Mucosa of stomach (tissue), 1 donor: ENCODE measurements around the gene BMERB1.
A peak's percentile ranks its signal among the peaks of the same experiment; 100 is the strongest.
"Not testable (repeated sequence)": the region's sequence is repeated elsewhere in the genome, so short reads cannot be mapped to it uniquely, and the experiment has no call there.

Experiments
- H3K27me3 ChIP-seq: one replicate; pipeline ENCODE4 v1.7.0; 2013; ENCODE audit warnings: mild to moderate bottlenecking, low read length; ENCODE audit not compliant: control insufficient read depth, insufficient read depth
- H3K36me3 ChIP-seq: one replicate; pipeline ENCODE4 v1.7.0; 2013; ENCODE audit warnings: low read length; ENCODE audit not compliant: control insufficient read depth, insufficient read depth
- H3K4me1 ChIP-seq: one replicate; pipeline ENCODE4 v1.7.0; 2013; ENCODE audit warnings: mild to moderate bottlenecking, low read length; ENCODE audit not compliant: control insufficient read depth, insufficient read depth
- H3K4me3 ChIP-seq: one replicate; pipeline ENCODE4 v1.7.0; 2013; ENCODE audit warnings: low read length
- H3K9ac ChIP-seq: one replicate; pipeline ENCODE4 v1.7.0; 2013; ENCODE audit warnings: mild to moderate bottlenecking, low read length, moderate library complexity
- H3K9me3 ChIP-seq: one replicate; pipeline ENCODE4 v1.7.0; 2013; ENCODE audit warnings: mild to moderate bottlenecking, low read length, moderate library complexity; ENCODE audit not compliant: control insufficient read depth
- donor health status: Pancreatic carcinoma.

Gene BMERB1

GRCh38 chr16:15434425-15435215 is at the start of gene BMERB1:
TSS of gene BMERB1 (plus strand) at chr16:15434588. CDS start at chr16:15434654, 66 bp downstream.
- H3K36me3 ChIP-seq = no peaks in the 10 kb centered on the region
- no peaks in the 10 kb centered on the region for H3K9me3 ChIP-seq
- H3K4me3 ChIP-seq = peak within 1 kb of the TSS; percentile 44
- H3K4me1 ChIP-seq = no peaks in the 10 kb centered on the region
- H3K27me3 ChIP-seq = peaks cover 27% of the 10 kb centered on the region
- peak within 1 kb of the TSS; percentile 70 for H3K9ac ChIP-seq

- not testable (repeated sequence) for H3K27me3 ChIP-seq, H3K9ac ChIP-seq, H3K4me1 ChIP-seq, H3K4me3 ChIP-seq, H3K9me3 ChIP-seq, H3K36me3 ChIP-seq
These were observed 46.3 kb upstream of the BMERB1 start for GRCh38 chr16:15388060-15388459.

GRCh38 chr16:15389916-15390315 is 44.5 kb upstream of the BMERB1 start:
- H3K9ac ChIP-seq, H3K4me1 ChIP-seq: not testable (repeated sequence)

GRCh38 chr16:15393025-15393424 is 41.4 kb upstream of the BMERB1 start:
- not testable (repeated sequence) for H3K9me3 ChIP-seq, H3K27me3 ChIP-seq, H3K4me3 ChIP-seq, H3K36me3 ChIP-seq, H3K4me1 ChIP-seq, H3K9ac ChIP-seq

More at GRCh38 chr16:15389916-15390315, 44.5 kb upstream of the BMERB1 start:
- not testable (repeated sequence) for H3K9me3 ChIP-seq, H3K4me3 ChIP-seq, H3K36me3 ChIP-seq, H3K27me3 ChIP-seq

GRCh38 chr16:15395631-15396508 is 38.5 kb upstream of the BMERB1 start, which contains the start of gene MPV17L:
TSS of gene MPV17L (plus strand) at chr16:15395754. CDS start at chr16:15395898, 144 bp downstream.
- H3K36me3 ChIP-seq, H3K4me1 ChIP-seq, H3K27me3 ChIP-seq, H3K9me3 ChIP-seq: not testable (repeated sequence)
- Histone ChIP-seq H3K9ac (peak within 1 kb of the TSS; percentile 53), H3K4me3 (peak within 1 kb of the TSS; percentile 19)

- not testable (repeated sequence) for H3K9me3 ChIP-seq, H3K27me3 ChIP-seq, H3K4me1 ChIP-seq, H3K36me3 ChIP-seq
- H3K9ac ChIP-seq = peak overlapping the region; percentile 53
- H3K4me3 ChIP-seq = peak overlapping the region; percentile 19
These were observed 37.9 kb upstream of the BMERB1 start for GRCh38 chr16:15396509-15396829.

GRCh38 chr16:15396948-15397594 is 37.3 kb upstream of the BMERB1 start:
- Histone ChIP-seq H3K4me3 (no peak overlapping the region), H3K36me3 (no peaks in the 10 kb centered on the region), H3K9me3 (no peaks in the 10 kb centered on the region), H3K27me3 (no peaks in the 10 kb centered on the region), H3K4me1 (no peaks in the 10 kb centered on the region), H3K9ac (no peak overlapping the region)

- no peaks in the 10 kb centered on the region for H3K36me3 ChIP-seq
- no peak overlapping the region for H3K4me3 ChIP-seq
- no peaks in the 10 kb centered on the region for H3K27me3 ChIP-seq
- no peaks in the 10 kb centered on the region for H3K9me3 ChIP-seq
- H3K4me1 ChIP-seq = no peaks in the 10 kb centered on the region
- H3K9ac ChIP-seq = no peak overlapping the region
These were observed 35.6 kb upstream of the BMERB1 start for GRCh38 chr16:15398618-15399316.

GRCh38 chr16:15399317-15399716 is 35.1 kb upstream of the BMERB1 start:
- Histone ChIP-seq H3K9ac (no peak overlapping the region), H3K4me1 (no peaks in the 10 kb centered on the region), H3K27me3 (no peaks in the 10 kb centered on the region), H3K4me3 (no peak overlapping the region), H3K9me3 (no peaks in the 10 kb centered on the region), H3K36me3 (no peaks in the 10 kb centered on the region)

GRCh38 chr16:15400314-15400713 is 34.1 kb upstream of the BMERB1 start:
- H3K9ac ChIP-seq, H3K4me1 ChIP-seq, H3K4me3 ChIP-seq, H3K9me3 ChIP-seq, H3K27me3 ChIP-seq, H3K36me3 ChIP-seq: not testable (repeated sequence)

- no peaks in the 10 kb centered on the region for H3K36me3 ChIP-seq
- no peak overlapping the region for H3K9ac ChIP-seq
- H3K4me3 ChIP-seq = no peak overlapping the region
- no peaks in the 10 kb centered on the region for H3K27me3 ChIP-seq
- no peaks in the 10 kb centered on the region for H3K9me3 ChIP-seq
- H3K4me1 ChIP-seq = no peaks in the 10 kb centered on the region
These were observed 32.4 kb upstream of the BMERB1 start for GRCh38 chr16:15401972-15402371.
